Epithelial cell of prostate (primary cell): Measurements from ENCODE around the gene MRPL23.

ENCODE experiments used
- DNase-seq: peaks from one replicate; pipeline ENCODE4 v3.0.0-alpha.2; 2011; ENCODE audit warnings: low read depth, low spot score
- H3K27ac ChIP-seq: fragments of 450-650 bp; 2 replicates; pipeline ENCODE4 v1.5.1; 2017; ENCODE audit warnings: mild to moderate bottlenecking

The MRPL23 gene

GRCh38 chr11:1949922-1950321, 2.8 kb downstream of the MRPL23 start:
- DNase-seq: no peak
- H3K27ac ChIP-seq: no peak overlapping the region

- DNase-seq: no peak
- H3K27ac ChIP-seq: no peak overlapping the region
These were observed 5.8 kb downstream of the MRPL23 start for GRCh38 chr11:1952806-1953482.

GRCh38 chr11:1953489-1954266, 6.5 kb downstream of the MRPL23 start:
- DNase-seq: no peak

GRCh38 chr11:1958367-1958766, 11.2 kb downstream of the MRPL23 start:
- no peak for DNase-seq

More at GRCh38 chr11:1953489-1954266, 6.5 kb downstream of the MRPL23 start:
- H3K27ac ChIP-seq: no peak overlapping the region

GRCh38 chr11:1959786-1960185, 12.7 kb downstream of the MRPL23 start:
- no peak for DNase-seq
- H3K27ac ChIP-seq: no peak overlapping the region

More at GRCh38 chr11:1958367-1958766, 11.2 kb downstream of the MRPL23 start:
- no peak overlapping the region for H3K27ac ChIP-seq

GRCh38 chr11:1963864-1964263, 16.7 kb downstream of the MRPL23 start:
- no peak for DNase-seq

GRCh38 chr11:1964348-1964747, 17.2 kb downstream of the MRPL23 start:
- DNase-seq: no peak

More at GRCh38 chr11:1963864-1964263, 16.7 kb downstream of the MRPL23 start:
- H3K27ac ChIP-seq: no peak overlapping the region

GRCh38 chr11:1964955-1965354, 17.8 kb downstream of the MRPL23 start:
- no peak for DNase-seq
- H3K27ac ChIP-seq: no peak overlapping the region

More at GRCh38 chr11:1964348-1964747, 17.2 kb downstream of the MRPL23 start:
- H3K27ac ChIP-seq: no peak overlapping the region

GRCh38 chr11:1966531-1966930, 19.4 kb downstream of the MRPL23 start:
- DNase-seq: no peak
- no peak overlapping the region for H3K27ac ChIP-seq

GRCh38 chr11:1967641-1968225, 20.6 kb downstream of the MRPL23 start:
- no peak for DNase-seq
- H3K27ac ChIP-seq: no peak overlapping the region

- no peak overlapping the region for H3K27ac ChIP-seq
- no peak for DNase-seq
These were observed 21.4 kb downstream of the MRPL23 start for GRCh38 chr11:1968454-1969002.

- no peak for DNase-seq
- H3K27ac ChIP-seq: no peak overlapping the region
These were observed 21.9 kb downstream of the MRPL23 start for GRCh38 chr11:1969035-1969434.

- DNase-seq: no peak
- no peak overlapping the region for H3K27ac ChIP-seq
These were observed 22.6 kb downstream of the MRPL23 start for GRCh38 chr11:1969776-1970175.

- no peak for DNase-seq
- no peak overlapping the region for H3K27ac ChIP-seq
These were observed 23.8 kb downstream of the MRPL23 start for GRCh38 chr11:1970956-1971355.

- DNase-seq: no peak
- no peak overlapping the region for H3K27ac ChIP-seq
These were observed 28.1 kb downstream of the MRPL23 start for GRCh38 chr11:1975185-1975584.

- no peak overlapping the region for H3K27ac ChIP-seq
- no peak for DNase-seq
These were observed 31.8 kb downstream of the MRPL23 start for GRCh38 chr11:1978720-1979473.

GRCh38 chr11:1979607-1980006, 32.5 kb downstream of the MRPL23 start:
- H3K27ac ChIP-seq: no peak overlapping the region
- no peak for DNase-seq

GRCh38 chr11:1982873-1983600, 35.9 kb downstream of the MRPL23 start:
- no peak overlapping the region for H3K27ac ChIP-seq
- no peak for DNase-seq

GRCh38 chr11:1983601-1983961, 36.4 kb downstream of the MRPL23 start:
- H3K27ac ChIP-seq: no peak overlapping the region
- no peak for DNase-seq

- no peak for DNase-seq
- no peak overlapping the region for H3K27ac ChIP-seq
These were observed 39.9 kb downstream of the MRPL23 start for GRCh38 chr11:1987024-1987423.
